ENCODE measurements around the gene FNDC3B. TPM values are rescaled to one million over a fixed set of nuclear protein-coding genes. Genes with fewer than 3 reads are reported as not detected.

Gene FNDC3B
- total RNA-seq, 1 donor: 139 TPM

DNA sequence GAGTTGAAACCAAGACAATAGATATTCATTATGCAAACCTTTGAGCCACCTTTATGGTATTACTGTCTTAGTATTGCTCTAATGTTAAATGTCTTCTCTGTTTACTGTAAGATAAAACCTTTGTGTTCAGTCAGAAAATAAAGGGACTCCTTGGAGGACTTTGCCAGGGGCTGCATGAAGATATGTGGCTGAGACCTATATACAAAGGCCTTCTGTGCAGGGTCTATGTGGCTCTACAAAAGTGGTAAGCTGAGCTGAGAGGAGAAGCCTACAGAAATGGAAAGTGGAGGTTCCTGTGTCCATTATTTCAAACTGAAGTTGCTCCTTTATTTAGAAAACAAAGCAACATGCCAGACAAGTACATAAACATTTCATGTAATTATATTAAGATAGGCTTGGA lies 131.5 kb downstream of the FNDC3B start:
- DNase-seq (ENCODE audit: low read depth): no peak
- H3K4me3 ChIP-seq (ENCODE audit: low read depth, low read length): no peak overlapping the region
- TF ChIP-seq, protein P1, sequence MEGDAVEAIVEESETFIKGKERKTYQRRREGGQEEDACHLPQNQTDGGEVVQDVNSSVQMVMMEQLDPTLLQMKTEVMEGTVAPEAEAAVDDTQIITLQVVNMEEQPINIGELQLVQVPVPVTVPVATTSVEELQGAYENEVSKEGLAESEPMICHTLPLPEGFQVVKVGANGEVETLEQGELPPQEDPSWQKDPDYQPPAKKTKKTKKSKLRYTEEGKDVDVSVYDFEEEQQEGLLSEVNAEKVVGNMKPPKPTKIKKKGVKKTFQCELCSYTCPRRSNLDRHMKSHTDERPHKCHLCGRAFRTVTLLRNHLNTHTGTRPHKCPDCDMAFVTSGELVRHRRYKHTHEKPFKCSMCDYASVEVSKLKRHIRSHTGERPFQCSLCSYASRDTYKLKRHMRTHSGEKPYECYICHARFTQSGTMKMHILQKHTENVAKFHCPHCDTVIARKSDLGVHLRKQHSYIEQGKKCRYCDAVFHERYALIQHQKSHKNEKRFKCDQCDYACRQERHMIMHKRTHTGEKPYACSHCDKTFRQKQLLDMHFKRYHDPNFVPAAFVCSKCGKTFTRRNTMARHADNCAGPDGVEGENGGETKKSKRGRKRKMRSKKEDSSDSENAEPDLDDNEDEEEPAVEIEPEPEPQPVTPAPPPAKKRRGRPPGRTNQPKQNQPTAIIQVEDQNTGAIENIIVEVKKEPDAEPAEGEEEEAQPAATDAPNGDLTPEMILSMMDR (IDR thresholded peaks at IDR 0.05; ENCODE audit: insufficient read depth, low read length): no peak

DNA sequence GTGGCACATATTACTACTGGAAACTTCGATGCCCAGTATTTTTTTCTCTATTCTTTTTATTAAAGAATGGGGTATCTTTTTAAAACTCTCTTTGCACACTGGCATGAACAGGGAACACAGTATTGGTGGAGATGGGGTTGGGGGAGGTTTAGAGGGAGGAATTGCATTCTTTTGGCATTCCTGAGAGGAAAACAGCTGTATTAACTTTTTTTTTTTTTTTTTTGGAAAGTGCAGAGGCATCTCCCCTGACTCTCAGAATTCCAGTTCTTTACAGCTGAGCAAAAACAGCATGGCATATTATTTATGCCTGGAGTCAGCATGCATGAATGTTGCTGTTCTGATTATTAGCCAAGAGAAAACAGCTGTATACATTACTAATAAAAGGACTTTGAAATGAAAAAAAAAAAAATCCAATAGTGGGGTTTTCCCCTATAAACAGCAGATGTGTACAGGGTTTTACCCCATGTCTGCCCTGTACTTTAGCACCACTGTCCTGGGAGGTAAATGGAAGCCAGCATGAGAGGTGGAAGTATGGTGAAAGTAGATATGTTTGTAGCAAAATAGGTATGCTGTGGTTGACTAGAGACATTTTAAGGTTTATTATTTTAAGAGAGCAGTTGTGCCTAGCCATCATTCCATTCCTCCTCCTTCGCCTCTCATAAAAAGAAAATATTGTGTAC lies 132.2 kb downstream of the FNDC3B start:
- H3K4me3 ChIP-seq (ENCODE audit: low read depth, low read length): no peak overlapping the region
- peak; percentile 50 for DNase-seq (ENCODE audit: low read depth)
- TF ChIP-seq, protein P1 (IDR thresholded peaks at IDR 0.05; ENCODE audit: insufficient read depth, low read length): no peak

DNA sequence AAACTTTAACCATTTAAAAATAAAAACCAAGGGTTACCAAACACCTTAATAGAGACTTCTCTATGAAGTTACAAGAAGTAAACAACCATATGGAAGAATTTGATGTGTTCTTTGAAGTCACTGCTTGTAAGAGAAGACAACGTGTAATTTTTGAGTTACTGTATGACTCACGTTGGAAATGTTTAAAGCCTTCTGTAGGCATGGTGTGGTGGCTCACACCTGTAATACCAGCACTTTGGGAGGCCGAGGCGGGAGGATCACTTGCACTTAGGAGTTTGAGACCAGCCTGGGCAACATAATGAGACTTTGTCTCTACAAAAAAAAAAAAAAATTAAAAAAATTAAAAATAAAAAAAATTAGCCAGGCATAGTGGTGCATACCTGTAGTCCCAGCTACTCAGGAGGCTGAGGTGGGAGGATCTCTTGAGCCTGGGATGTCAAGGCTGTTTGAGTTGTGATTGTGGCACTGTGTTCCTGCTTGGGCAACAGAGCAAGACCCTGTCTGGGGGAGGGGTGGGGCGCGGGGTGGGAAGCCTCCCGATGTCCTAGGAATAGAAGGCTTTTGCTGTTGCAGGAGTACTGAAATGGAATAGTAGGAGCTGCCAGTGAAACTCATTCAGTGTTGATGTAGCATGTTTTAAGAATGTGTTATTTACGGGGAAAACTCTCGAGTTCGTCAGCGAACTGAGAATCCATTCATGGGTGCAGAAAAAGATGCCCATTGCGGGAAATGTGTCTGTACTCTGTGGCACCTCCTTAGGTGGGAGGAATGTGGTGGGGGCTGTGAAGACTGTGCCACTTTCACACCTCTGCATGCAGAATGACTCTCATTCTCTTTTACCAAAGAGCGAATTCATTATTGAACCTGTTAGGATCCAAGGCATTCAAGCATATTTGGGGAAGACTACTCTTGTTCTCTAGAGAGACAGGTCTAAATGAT lies 134.2 kb downstream of the FNDC3B start:
- H3K4me3 ChIP-seq (ENCODE audit: low read depth, low read length): no peak overlapping the region
- no peak for DNase-seq (ENCODE audit: low read depth)
- TF ChIP-seq, protein P1 (IDR thresholded peaks at IDR 0.05; ENCODE audit: insufficient read depth, low read length): no peak

DNA sequence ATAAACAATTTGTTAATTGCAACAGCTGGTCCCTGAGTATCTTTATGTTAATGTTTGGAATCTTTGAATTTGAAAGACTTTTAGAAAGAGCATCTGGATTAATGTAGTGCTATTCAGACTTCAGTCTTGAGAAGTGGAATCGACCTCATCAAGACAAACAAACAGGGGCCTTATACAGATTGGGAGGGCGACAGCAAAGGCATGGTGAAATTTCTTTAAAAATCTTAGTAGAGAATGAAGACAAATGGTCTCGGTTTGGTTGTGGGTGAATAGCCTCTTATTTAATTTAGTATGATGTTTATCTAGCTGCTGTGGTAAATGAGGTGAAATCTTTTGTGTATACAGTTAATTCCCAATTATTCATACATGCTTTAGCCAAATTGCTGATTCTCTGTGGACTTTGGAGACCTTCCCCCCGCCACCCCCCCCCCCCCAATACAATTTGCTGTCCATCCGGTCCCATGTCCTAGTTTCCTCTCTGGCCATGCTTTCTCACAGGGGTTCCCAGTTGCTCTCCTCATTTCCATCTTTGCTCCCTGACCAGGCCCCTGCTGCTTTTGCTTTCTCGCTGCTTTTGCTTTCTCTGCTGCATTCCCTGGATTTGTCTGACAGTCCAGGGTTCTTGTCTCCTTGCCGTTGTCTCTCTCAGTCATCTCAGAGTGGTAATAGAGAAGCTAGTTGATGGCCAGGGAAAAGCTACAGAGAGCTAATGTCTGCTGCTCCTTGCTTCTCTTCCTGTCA lies 135.3 kb downstream of the FNDC3B start:
- H3K4me3 ChIP-seq (ENCODE audit: low read depth, low read length): no peak overlapping the region
- DNase-seq (ENCODE audit: low read depth): no peak
- TF ChIP-seq, protein P1 (IDR thresholded peaks at IDR 0.05; ENCODE audit: insufficient read depth, low read length): no peak

DNA sequence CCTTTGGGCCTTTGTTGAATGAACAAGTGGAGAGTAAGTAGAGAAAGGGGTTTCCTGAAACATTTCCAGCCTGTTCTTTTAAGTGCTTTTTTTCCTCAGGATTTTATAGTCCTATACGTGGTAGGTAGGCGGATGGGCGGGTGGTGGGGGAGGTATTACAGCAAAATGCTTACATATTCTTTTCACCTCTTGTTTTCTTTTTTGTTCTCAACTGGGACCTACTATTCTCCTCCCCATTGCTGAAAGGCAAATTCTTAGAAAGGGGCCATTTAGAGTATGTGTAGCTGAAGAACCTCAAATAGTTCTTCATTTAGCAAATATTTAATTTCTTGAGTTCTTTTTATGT lies 135.8 kb downstream of the FNDC3B start:
- DNase-seq (ENCODE audit: low read depth): no peak
- H3K4me3 ChIP-seq (ENCODE audit: low read depth, low read length): no peak overlapping the region
- TF ChIP-seq, protein P1 (IDR thresholded peaks at IDR 0.05; ENCODE audit: insufficient read depth, low read length): no peak

DNA sequence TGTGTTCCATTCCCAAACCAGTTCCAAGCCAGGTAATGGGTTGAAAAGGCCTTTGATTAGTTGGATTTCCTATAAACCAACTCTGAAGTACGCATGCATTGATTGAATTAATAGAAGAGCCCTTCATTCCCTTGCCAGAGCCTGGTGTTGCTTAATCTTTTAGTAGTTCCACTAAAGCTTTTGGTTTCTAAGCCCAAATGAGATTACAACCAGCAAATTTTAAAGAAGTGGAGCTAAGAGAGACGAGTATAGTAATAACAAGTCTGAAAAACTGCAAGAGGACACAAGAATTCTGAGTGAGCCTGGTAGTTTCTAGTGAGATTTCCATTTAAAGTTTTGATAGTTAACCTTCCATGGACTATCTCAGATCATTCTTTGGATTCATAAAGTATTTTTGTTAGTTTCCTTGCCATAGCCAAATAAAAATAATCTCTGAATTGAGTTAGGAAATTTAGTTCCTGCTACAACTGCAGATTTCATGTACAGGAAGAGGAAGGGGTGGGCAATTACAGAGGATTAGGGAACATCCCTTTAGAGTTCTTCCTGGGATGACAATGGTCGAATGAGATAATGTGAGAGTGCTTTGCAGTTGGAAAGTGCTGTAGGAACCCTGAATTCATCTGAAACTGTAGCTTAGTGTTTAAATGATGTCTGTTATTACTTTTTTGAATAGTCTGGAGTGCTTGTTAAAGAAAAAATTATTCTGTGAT lies 136.8 kb downstream of the FNDC3B start:
- H3K4me3 ChIP-seq (ENCODE audit: low read depth, low read length): no peak overlapping the region
- no peak for DNase-seq (ENCODE audit: low read depth)
- TF ChIP-seq, protein P1 (IDR thresholded peaks at IDR 0.05; ENCODE audit: insufficient read depth, low read length): no peak

Measured in fibroblast of the aortic adventitia (primary cell).